K562 (cell line): Measurements from ENCODE around the gene CSTF2T. TPM values are rescaled to one million over a fixed set of nuclear protein-coding genes. Genes with fewer than 3 reads are reported as not detected.
A peak's percentile ranks its signal among the peaks of the same experiment; 100 is the strongest.

Experiments used
- CGGBP1 ChIP-seq: fragments of 250-450 bp; sonication (Bioruptor Pico); IDR thresholded peaks from 2 replicates; pipeline ENCODE4 v1.9.0; 2021; ENCODE audit warnings: mild to moderate bottlenecking
- EHMT2 ChIP-seq: fragments of 450-650 bp; IDR thresholded peaks from 2 replicates; pipeline ENCODE4 v1.6.1; 2018; ENCODE audit warnings: antibody characterized with exemption
- ELF1 ChIP-seq: fragments of 200-800 bp; sonication (Bioruptor generic); IDR thresholded peaks from 2 replicates; pipeline ENCODE4 v1.6.1; 2016; ENCODE audit warnings: missing genetic modification characterization, missing compliant biosample characterization
- ELF4 ChIP-seq: fragments of 450-650 bp; formaldehyde crosslinking; IDR thresholded peaks from 2 replicates; pipeline ENCODE4 v1.4.0; 2022; ENCODE audit warnings: missing genetic modification characterization
- HDGF ChIP-seq: fragments of 450-650 bp; IDR thresholded peaks from 2 replicates; pipeline ENCODE4 v1.6.1; 2016
- IRF9 ChIP-seq: fragments of 450-650 bp; IDR thresholded peaks from 2 replicates; pipeline ENCODE4 v1.6.1; 2016; ENCODE audit warnings: missing biosample characterization, missing genetic modification characterization
- KAT7 ChIP-seq: sonication (generic); formaldehyde crosslinking; IDR thresholded peaks from 2 replicates; pipeline ENCODE4 v1.8.0; 2022; ENCODE audit warnings: missing genetic modification reagents, mild to moderate bottlenecking, borderline replicate concordance
- MCM2 ChIP-seq: fragments of 450-650 bp; IDR thresholded peaks from 2 replicates; pipeline ENCODE4 v1.6.1; 2017; ENCODE audit warnings: low read depth, mild to moderate bottlenecking
- MEIS2 ChIP-seq: fragments of 450-650 bp; IDR thresholded peaks from 2 replicates; pipeline ENCODE4 v1.6.1; 2014; ENCODE audit warnings: mild to moderate bottlenecking; ENCODE audit not compliant: partially characterized antibody
- NFXL1 ChIP-seq: fragments of 450-650 bp; formaldehyde crosslinking; IDR thresholded peaks from 2 replicates; pipeline ENCODE4 v1.4.0; 2021; ENCODE audit warnings: mild to moderate bottlenecking
- NR4A1 ChIP-seq, 2 experiments: fragments of 250-450 bp in 1 of 2; fragments of 450-650 bp in 1 of 2; sonication (Bioruptor Pico) in 1 of 2; IDR thresholded peaks; 2 replicates each; pipeline versions ENCODE4 v1.4.0 to v1.6.1; 2016 to 2020; ENCODE audit warnings: mild to moderate bottlenecking in 2 of 2, missing compliant biosample characterization in 1 of 2, missing genetic modification characterization in 1 of 2, moderate library complexity in 1 of 2
- OTX1 ChIP-seq: fragments of 450-650 bp; formaldehyde crosslinking; IDR thresholded peaks from 2 replicates; pipeline ENCODE4 v1.4.0; 2022; ENCODE audit warnings: mild to moderate bottlenecking
- POLR2H ChIP-seq: IDR thresholded peaks from 2 replicates; pipeline ENCODE4 v1.6.1; 2016; ENCODE audit warnings: missing genetic modification characterization, low read depth, mild to moderate bottlenecking, control low read depth, missing compliant biosample characterization, moderate library complexity
- RB1 ChIP-seq: fragments of 450-650 bp; IDR thresholded peaks from 2 replicates; pipeline ENCODE4 v1.6.1; 2017; ENCODE audit warnings: low read depth, mild to moderate bottlenecking
- RBM39 ChIP-seq: fragments of 200-400 bp; formaldehyde crosslinking; optimal IDR thresholded peaks from 2 replicates; pipeline ENCODE3; 2018; ENCODE audit warnings: low read depth, low read length
- RCOR1 ChIP-seq, 2 experiments: IDR thresholded peaks; 2 replicates each; pipeline ENCODE4 v1.6.1; 2012; ENCODE audit warnings: low read depth in 2 of 2, low read length in 2 of 2, borderline replicate concordance in 1 of 2, improper control_type of control experiment in 1 of 2
- RFX1 ChIP-seq: fragments of 450-650 bp; IDR thresholded peaks from 2 replicates; pipeline ENCODE4 v1.6.1; 2016; ENCODE audit warnings: mild to moderate bottlenecking, moderate library complexity
- TEAD2 ChIP-seq: fragments of 450-650 bp; IDR thresholded peaks from 2 replicates; pipeline ENCODE4 v1.6.1; 2016; ENCODE audit warnings: missing genetic modification characterization, control low read depth, missing compliant biosample characterization
- ZBTB11 ChIP-seq, 3 experiments: fragments of 200-800 bp in 1 of 3; fragments of 250-450 bp in 1 of 3; fragments of 450-650 bp in 1 of 3; sonication (Bioruptor Pico) in 1 of 3; sonication (Bioruptor generic) in 1 of 3; formaldehyde crosslinking in 1 of 3; IDR thresholded peaks; 2 replicates each; pipeline versions ENCODE4 v1.6.1 to v1.8.0; 2016 to 2022; ENCODE audit warnings: mild to moderate bottlenecking in 2 of 3, missing genetic modification characterization in 2 of 3, missing compliant biosample characterization in 1 of 3, moderate library complexity in 1 of 3
- ZBTB17 ChIP-seq: fragments of 450-650 bp; formaldehyde crosslinking; IDR thresholded peaks from 2 replicates; pipeline ENCODE4 v1.4.0; 2020; ENCODE audit warnings: mild to moderate bottlenecking
- ZEB2 ChIP-seq: fragments of 450-650 bp; IDR thresholded peaks from 2 replicates; pipeline ENCODE4 v1.6.1; 2016
- ZKSCAN1 ChIP-seq: fragments of 150-350 bp; IDR thresholded peaks from 2 replicates; pipeline ENCODE4 v1.6.1; 2016; ENCODE audit warnings: low read depth, low read length
- ZNF133 ChIP-seq: fragments of 250-450 bp; sonication (Bioruptor Pico); IDR thresholded peaks from 2 replicates; pipeline ENCODE4 v1.4.0; 2020; ENCODE audit warnings: mild to moderate bottlenecking
- ZNF174 ChIP-seq: fragments of 250-450 bp; sonication (Bioruptor Pico); IDR thresholded peaks from 2 replicates; pipeline ENCODE4 v1.4.0; 2020; ENCODE audit warnings: mild to moderate bottlenecking
- ZNF436 ChIP-seq: fragments of 250-450, 450-650 bp; sonication (Bioruptor Pico); formaldehyde crosslinking; IDR thresholded peaks from 2 replicates; pipeline ENCODE4 v1.7.0; 2020; ENCODE audit warnings: mild to moderate bottlenecking
- ZNF778 ChIP-seq: fragments of 450-650 bp; formaldehyde crosslinking; IDR thresholded peaks from 2 replicates; pipeline ENCODE4 v1.4.0; 2020; ENCODE audit warnings: mild to moderate bottlenecking, moderate library complexity
- polyA plus RNA-seq, 8 experiments: library from polyadenylated mRNA; depleted of rRNA in 4 of 8; stranded (reverse) in 5 of 8; unstranded in 3 of 8; fragments of >200 nt; fragmentation: Nextera tagmentation in 2 of 8; fragmentation: Illumina TruSeq in 1 of 8; extraction: Ambion mirVana in 2 of 8; extraction: Trizol in 1 of 8; gene quantifications; 2 replicates each; pipeline versions ENCODE4 v1.2.1 to v1.2.3, GENCODE V29; 2011 to 2014; ENCODE audit warnings: inconsistent platforms in 1 of 8, missing spikeins in 1 of 8
- total RNA-seq, 7 experiments: library from RNA; depleted of rRNA in 6 of 7; stranded (reverse); fragments of >200 nt in 6 of 7; fragmentation: Illumina TruSeq in 2 of 7; extraction: Trizol in 2 of 7; gene quantifications; 2 replicates each; pipeline versions ENCODE4 v1.2.1 to v1.2.3, GENCODE V29; 2011 to 2021; ENCODE audit warnings: low replicate concordance in 1 of 7

Gene CSTF2T
- total and polyA plus RNA-seq, 9 of the 15 experiments (the other 6 are each of a cell fraction or from before 2014, with no cell fraction given) = 10.3 to 32.4 (median 24.2) TPM

- TF ChIP-seq ZBTB17 (CRISPR knock-in tag) = peak; percentile 72; the same call in 1 of the 2 replicates
- peak; percentile 98 to 99 (median 99) for TF ChIP-seq ZBTB11 (CRISPR knock-in tag; IDR thresholded peaks at IDR 0.05)
- peak; percentile 79; the same call in 1 of the 2 replicates for TF ChIP-seq ZNF133
- peak; percentile 87 for TF ChIP-seq ELF1
- peak; percentile 86; the same call in 1 of the 2 replicates for TF ChIP-seq ELF4 (CRISPR knock-in tag)
- TF ChIP-seq ZKSCAN1 = peak; percentile 47; the same call in 1 of the 2 replicates
- no peak for TF ChIP-seq MCM2
- no peak for TF ChIP-seq RFX1
- TF ChIP-seq NFXL1 (CRISPR knock-in tag) = no peak
- TF ChIP-seq ZNF174 (CRISPR knock-in tag) = no peak
- TF ChIP-seq NR4A1 (CRISPR knock-in tag; IDR thresholded peaks at IDR 0.05) = 0 out of 2 replicates have a peak, but pooled peaks have one; percentile 22
- no peak; the same call in 1 of the 2 replicates for TF ChIP-seq NR4A1 (tag; IDR thresholded peaks at IDR 0.05)
- peak; percentile 99 for TF ChIP-seq ZEB2
- no peak for TF ChIP-seq RBM39
- TF ChIP-seq ZNF778 = no peak
- no peak for TF ChIP-seq MEIS2
- TF ChIP-seq ZNF436 = no peak
- TF ChIP-seq EHMT2 = peak; percentile 88
- TF ChIP-seq IRF9 = 0 out of 2 replicates have a peak, but pooled peaks have one; percentile 30
- peak; percentile 88 for TF ChIP-seq POLR2H (tag)
- 0 out of 2 replicates have a peak, but pooled peaks have one; percentile 29 for TF ChIP-seq TEAD2 (tag)
- peak; percentile 81; the same call in 1 of the 2 replicates for TF ChIP-seq OTX1 (CRISPR knock-in tag)
- no peak for TF ChIP-seq HDGF
- TF ChIP-seq RCOR1 (IDR thresholded peaks at IDR 0.05; ENCODE audit: borderline replicate concordance in 1 of 2, low read depth in 2 of 2, low read length in 2 of 2) = no peak
- TF ChIP-seq CGGBP1 (CRISPR knock-in tag) = peak; percentile 5; the same call in 1 of the 2 replicates
- peak; percentile 81 for TF ChIP-seq RB1
- peak; percentile 33; the same call in 1 of the 2 replicates for TF ChIP-seq KAT7 (CRISPR knock-in tag)
These were observed at the start of gene CSTF2T (continued) for GRCh38 chr10:51699475-51700227.
